H9 (cell line): ENCODE measurements around the gene PLCH1. TPM values are rescaled to one million over a fixed set of nuclear protein-coding genes. Genes with fewer than 3 reads are reported as not detected.
A peak's percentile ranks its signal among the peaks of the same experiment; 100 is the strongest.

Experiments
- DNase-seq: peaks from one replicate; pipeline ENCODE4 v3.0.0-alpha.2; 2017
- H2AFZ ChIP-seq: one replicate; pipeline ENCODE4 v1.6.1; 2013; ENCODE audit warnings: mild to moderate bottlenecking, low read length, control low read depth, moderate library complexity
- H2AK5ac ChIP-seq: 2 replicates; pipeline ENCODE4 v1.6.1; 2013; ENCODE audit warnings: low read length, control low read depth, mixed read lengths; ENCODE audit not compliant: insufficient read length
- H2BK120ac ChIP-seq: one replicate; pipeline ENCODE4 v1.6.1; 2013; ENCODE audit warnings: low read depth, mild to moderate bottlenecking, low read length, control low read depth, inconsistent platforms; ENCODE audit not compliant: poor library complexity, severe bottlenecking
- H2BK12ac ChIP-seq: 2 replicates; pipeline ENCODE4 v1.6.1; 2013; ENCODE audit warnings: low read length, control low read depth, mixed read lengths, low read depth; ENCODE audit not compliant: insufficient read length
- H2BK15ac ChIP-seq: 2 replicates; pipeline ENCODE4 v1.6.1; 2013; ENCODE audit warnings: low read depth, low read length, control low read depth
- H2BK20ac ChIP-seq: one replicate; pipeline ENCODE4 v1.6.1; 2013; ENCODE audit warnings: low read depth, mild to moderate bottlenecking, low read length, control low read depth, inconsistent platforms; ENCODE audit not compliant: poor library complexity, severe bottlenecking
- H2BK5ac ChIP-seq: 2 replicates; pipeline ENCODE4 v1.6.1; 2013; ENCODE audit warnings: low read length, control low read depth, mixed read lengths; ENCODE audit not compliant: insufficient read length
- H3K14ac ChIP-seq: 2 replicates; pipeline ENCODE4 v1.6.1; 2013; ENCODE audit warnings: low read length, control low read depth; ENCODE audit not compliant: insufficient read depth
- H3K18ac ChIP-seq: 2 replicates; pipeline ENCODE4 v1.6.1; 2013; ENCODE audit warnings: low read depth, mild to moderate bottlenecking, mixed read lengths, low read length, control low read depth; ENCODE audit not compliant: insufficient read length
- H3K23ac ChIP-seq: 2 replicates; pipeline ENCODE4 v1.6.1; 2013; ENCODE audit warnings: low read length, control low read depth, mixed read lengths, low read depth; ENCODE audit not compliant: insufficient read length
- H3K23me2 ChIP-seq: 2 replicates; pipeline ENCODE4 v1.6.1; 2013; ENCODE audit warnings: low read depth, mild to moderate bottlenecking, mixed read lengths, low read length, control low read depth; ENCODE audit not compliant: insufficient read length, poor library complexity, severe bottlenecking
- H3K27ac ChIP-seq: 2 replicates; pipeline ENCODE4 v1.5.1; 2013; ENCODE audit warnings: low read length, control low read depth, mixed read lengths, low read depth; ENCODE audit not compliant: insufficient read length
- H3K27me3 ChIP-seq: 2 replicates; pipeline ENCODE4 v1.6.1; 2013; ENCODE audit warnings: low read length, control low read depth, inconsistent platforms; ENCODE audit not compliant: insufficient read depth
- H3K4ac ChIP-seq: 2 replicates; pipeline ENCODE4 v1.6.1; 2013; ENCODE audit warnings: low read depth, mild to moderate bottlenecking, control low read depth, inconsistent platforms, low read length, moderate library complexity
- H3K4me1 ChIP-seq: 2 replicates; pipeline ENCODE4 v1.6.1; 2013; ENCODE audit warnings: low read length, control low read depth, inconsistent platforms; ENCODE audit not compliant: insufficient read depth
- H3K4me2 ChIP-seq: 2 replicates; pipeline ENCODE4 v1.6.1; 2013; ENCODE audit warnings: low read length, control low read depth, mixed read lengths; ENCODE audit not compliant: insufficient read length, insufficient read depth
- H3K56ac ChIP-seq: 2 replicates; pipeline ENCODE4 v1.6.1; 2013; ENCODE audit warnings: low read depth, mild to moderate bottlenecking, mixed read lengths, low read length, control low read depth; ENCODE audit not compliant: insufficient read length
- H3K79me1 ChIP-seq: 2 replicates; pipeline ENCODE4 v1.6.1; 2013; ENCODE audit warnings: low read depth, mild to moderate bottlenecking, moderate library complexity, low read length, control low read depth, inconsistent platforms; ENCODE audit not compliant: insufficient read depth, poor library complexity, severe bottlenecking
- H3K79me2 ChIP-seq: 2 replicates; pipeline ENCODE4 v1.6.1; 2013; ENCODE audit warnings: low read length, control low read depth, inconsistent platforms; ENCODE audit not compliant: insufficient read depth
- H3K9ac ChIP-seq: 2 replicates; pipeline ENCODE4 v1.6.1; 2013; ENCODE audit warnings: low read length, control low read depth, mixed read lengths; ENCODE audit not compliant: insufficient read length; ENCODE audit errors: extremely low read depth
- H3K9me3 ChIP-seq: one replicate; pipeline ENCODE4 v1.6.1; 2013; ENCODE audit warnings: low read depth, low read length, inconsistent platforms; ENCODE audit not compliant: control insufficient read depth
- H3T11ph ChIP-seq: one replicate; pipeline ENCODE4 v1.6.1; 2013; ENCODE audit warnings: mild to moderate bottlenecking, low read length, control low read depth, inconsistent platforms
- H4K20me1 ChIP-seq: one replicate; pipeline ENCODE4 v1.6.1; 2013; ENCODE audit not compliant: control insufficient read depth, insufficient read length, insufficient read depth
- H4K5ac ChIP-seq: 2 replicates; pipeline ENCODE4 v1.6.1; 2013; ENCODE audit warnings: low read depth, mild to moderate bottlenecking, mixed read lengths, low read length, control low read depth; ENCODE audit not compliant: insufficient read length
- H4K8ac ChIP-seq: replicated peaks from 2 replicates; pipeline ENCODE4 v1.6.1; 2013; ENCODE audit warnings: low read length, control low read depth, mixed read lengths, low read depth; ENCODE audit not compliant: insufficient read length
- H4K91ac ChIP-seq: 2 replicates; pipeline ENCODE4 v1.6.1; 2013; ENCODE audit warnings: low read depth, mild to moderate bottlenecking, moderate library complexity, mixed read lengths, low read length, control low read depth; ENCODE audit not compliant: insufficient read length
- H3K27ac Mint-ChIP-seq, 3 experiments: 2 replicates in 2 of 3; 3 replicates in 1 of 3; pipeline ENCODE4 v1.8.0; 2020 to 2021; ENCODE audit warnings: mixed read lengths in 3 of 3, mild to moderate bottlenecking in 1 of 3, moderate library complexity in 1 of 3
- H3K27me3 Mint-ChIP-seq: 2 replicates; pipeline ENCODE4 v1.8.0; 2021; ENCODE audit warnings: low read depth, mild to moderate bottlenecking, moderate library complexity, mixed read lengths
- H3K36me3 Mint-ChIP-seq, 3 experiments: 2 replicates in 2 of 3; 3 replicates in 1 of 3; pipeline ENCODE4 v1.8.0; 2020 to 2021; ENCODE audit warnings: low read depth in 3 of 3, mixed read lengths in 3 of 3; ENCODE audit not compliant: insufficient read depth in 1 of 3
- H3K4me1 Mint-ChIP-seq, 2 experiments: 2 replicates each; pipeline ENCODE4 v1.8.0; 2020; ENCODE audit warnings: mixed read lengths in 2 of 2
- H3K4me3 Mint-ChIP-seq, 2 experiments: 2 replicates in 1 of 2; 3 replicates in 1 of 2; pipeline ENCODE4 v1.8.0; 2020 to 2021; ENCODE audit warnings: mild to moderate bottlenecking in 2 of 2, mixed read lengths in 2 of 2, moderate library complexity in 1 of 2
- H3K9me3 Mint-ChIP-seq, 2 experiments: 2 replicates in 1 of 2; 3 replicates in 1 of 2; pipeline ENCODE4 v1.8.0; 2020; ENCODE audit warnings: mild to moderate bottlenecking in 2 of 2, mixed read lengths in 2 of 2, moderate library complexity in 1 of 2
- CTCF ChIP-seq: fragments of 200-600 bp; sonication (generic); conservative IDR thresholded peaks from 3 replicates; pipeline ENCODE4 v1.8.0; 2021; ENCODE audit warnings: antibody characterized with exemption, mild to moderate bottlenecking
- WGBS: extraction: QIAGEN DNeasy Blood & Tissue Kit; methylation state at CpG from one replicate; pipeline ENCODE4 v1.1.7; 2013; ENCODE audit warnings: missing lambda C conversion rate, low lambda C conversion rate, mixed read lengths; ENCODE audit not compliant: insufficient read length; ENCODE audit errors: extremely low coverage; 5-methylcytosine and 5-hydroxymethylcytosine counted together
- total RNA-seq: library from RNA; stranded (reverse); gene quantifications from 2 replicates; pipeline ENCODE4 v1.2.1, GENCODE V29; 2021

PLCH1 gene
- total RNA-seq, 1 experiment from 2014 or later: 19.0 TPM

- WGBS: no CpG with 5 or more reads among the region's 3 CpGs
- no peak overlapping the region for H3K56ac ChIP-seq
- no peaks in the 10 kb centered on the region for H3K27me3 ChIP-seq
- H3K4me3 Mint-ChIP-seq: no peak overlapping the region
- H2BK120ac ChIP-seq: no peak overlapping the region
- no peaks in the 10 kb centered on the region for H3K23me2 ChIP-seq
- no peaks in the 10 kb centered on the region for H3K9me3 ChIP-seq
- H4K20me1 ChIP-seq: no peaks in the 10 kb centered on the region
- H4K8ac ChIP-seq: no peak overlapping the region
- H3K9me3 Mint-ChIP-seq: no peaks in the 10 kb centered on the region
- H3K4me2 ChIP-seq: no peak overlapping the region
- H4K91ac ChIP-seq: no peak overlapping the region
- H3K9ac ChIP-seq: no peak overlapping the region
- no peaks in the 10 kb centered on the region for H3K79me1 ChIP-seq
- no peak overlapping the region for H3K18ac ChIP-seq
- no peak overlapping the region for H2BK15ac ChIP-seq
- H3K14ac ChIP-seq: no peak overlapping the region
- no peak overlapping the region for H2AK5ac ChIP-seq
- H3T11ph ChIP-seq: no peak overlapping the region
- no peak overlapping the region for H4K5ac ChIP-seq
- peak overlapping the region in 2 of 3 experiments; percentile 29 to 69; a peak in 3 of 7 replicates for H3K27ac Mint-ChIP-seq
- no peaks in the 10 kb centered on the region for H3K27me3 Mint-ChIP-seq
- no peak for DNase-seq
- no peak overlapping the region for H3K27ac ChIP-seq
- H2BK12ac ChIP-seq: no peak overlapping the region
- peaks cover 4% of the 10 kb centered on the region; the same call in 1 of the 2 replicates for H3K4me1 ChIP-seq
- H2AFZ ChIP-seq: no peak overlapping the region
- no peak for TF ChIP-seq CTCF
- no peaks in the 10 kb centered on the region; a peak in 1 of 7 replicates for H3K36me3 Mint-ChIP-seq
- no peak overlapping the region for H3K23ac ChIP-seq
- H3K4me1 Mint-ChIP-seq: peaks cover 29 to 32% of the 10 kb centered on the region in 2 experiments
- no peak overlapping the region for H3K4ac ChIP-seq
- no peaks in the 10 kb centered on the region for H3K79me2 ChIP-seq
- H2BK5ac ChIP-seq: no peak overlapping the region
- no peak overlapping the region for H2BK20ac ChIP-seq
Measured at GRCh38 chr3:155634121-155634719, 110.7 kb downstream of the PLCH1 start.
